GM19452 (cell line): ENCODE results near the gene SLC2A8.

Experiments used
- ATAC-seq: cut with Tn5 transposase; IDR thresholded peaks from one replicate; pipeline ENCODE4 v1.9.1; 2021; ENCODE audit not compliant: unreplicated experiment

The SLC2A8 gene, protein sequence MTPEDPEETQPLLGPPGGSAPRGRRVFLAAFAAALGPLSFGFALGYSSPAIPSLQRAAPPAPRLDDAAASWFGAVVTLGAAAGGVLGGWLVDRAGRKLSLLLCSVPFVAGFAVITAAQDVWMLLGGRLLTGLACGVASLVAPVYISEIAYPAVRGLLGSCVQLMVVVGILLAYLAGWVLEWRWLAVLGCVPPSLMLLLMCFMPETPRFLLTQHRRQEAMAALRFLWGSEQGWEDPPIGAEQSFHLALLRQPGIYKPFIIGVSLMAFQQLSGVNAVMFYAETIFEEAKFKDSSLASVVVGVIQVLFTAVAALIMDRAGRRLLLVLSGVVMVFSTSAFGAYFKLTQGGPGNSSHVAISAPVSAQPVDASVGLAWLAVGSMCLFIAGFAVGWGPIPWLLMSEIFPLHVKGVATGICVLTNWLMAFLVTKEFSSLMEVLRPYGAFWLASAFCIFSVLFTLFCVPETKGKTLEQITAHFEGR

GRCh38 chr9:127396808-127397645 lies at the start of gene SLC2A8:
Gene SLC2A8, plus strand, starts transcription at chr9:127397169. Its CDS starts 62 bp downstream, at chr9:127397231.
- peak; percentile 95 for ATAC-seq

GRCh38 chr9:127347831-127348776 lies 48.9 kb upstream of the SLC2A8 start:
- no peak for ATAC-seq

- ATAC-seq: no peak
Measured at GRCh38 chr9:127349483-127350113, 47.4 kb upstream of the SLC2A8 start.

- no peak for ATAC-seq
Measured at GRCh38 chr9:127351182-127352166, 45.5 kb upstream of the SLC2A8 start.

DNA sequence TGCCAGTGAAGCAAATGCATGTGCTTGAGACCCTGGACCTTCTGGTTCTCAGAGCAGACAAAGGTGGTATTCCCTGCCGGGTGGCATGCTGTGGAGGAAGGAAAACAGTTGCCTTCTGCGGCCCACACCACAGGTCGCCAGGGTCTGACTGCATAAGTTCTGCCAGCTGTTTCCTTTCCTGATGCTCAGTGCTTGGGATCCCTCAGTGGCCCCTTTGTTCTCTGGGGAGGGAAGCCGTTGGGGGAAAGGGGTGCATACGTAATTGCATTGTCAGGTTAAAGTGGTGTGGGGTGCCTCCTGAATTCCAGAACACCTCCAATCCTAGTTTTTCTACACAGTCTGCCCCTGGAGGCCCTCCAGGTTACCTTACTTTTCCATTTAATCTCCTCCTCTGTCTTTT lies 43.1 kb upstream of the SLC2A8 start:
- ATAC-seq: no peak

GRCh38 chr9:127356906-127357305 lies 40.1 kb upstream of the SLC2A8 start:
- no peak for ATAC-seq

DNA sequence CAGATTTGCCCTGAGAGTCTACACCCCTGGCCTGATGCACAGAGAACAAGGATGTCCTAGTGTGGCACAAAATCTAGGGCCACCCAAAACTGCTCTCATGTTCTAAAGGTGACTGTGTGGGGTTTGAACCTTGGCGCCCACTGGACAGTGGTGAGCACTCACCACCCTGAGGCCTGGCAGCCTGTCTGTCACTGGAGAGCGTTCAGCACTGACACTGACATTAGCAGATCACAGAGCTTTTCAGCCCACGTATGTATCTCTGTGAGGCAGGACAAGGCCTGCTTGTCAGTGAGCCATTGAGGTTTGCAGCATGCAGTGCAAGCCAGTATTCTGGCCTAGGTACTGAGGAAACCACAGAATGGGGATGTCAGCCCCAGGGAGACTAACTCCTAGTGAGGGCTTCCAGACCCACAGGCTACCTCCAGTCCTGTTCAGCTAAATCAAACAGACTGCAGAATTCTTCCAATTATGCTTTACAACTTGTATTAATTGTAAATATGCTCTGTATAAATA lies 38.9 kb upstream of the SLC2A8 start:
- no peak for ATAC-seq

- no peak for ATAC-seq
Measured at GRCh38 chr9:127358770-127359169, 38.2 kb upstream of the SLC2A8 start.

DNA sequence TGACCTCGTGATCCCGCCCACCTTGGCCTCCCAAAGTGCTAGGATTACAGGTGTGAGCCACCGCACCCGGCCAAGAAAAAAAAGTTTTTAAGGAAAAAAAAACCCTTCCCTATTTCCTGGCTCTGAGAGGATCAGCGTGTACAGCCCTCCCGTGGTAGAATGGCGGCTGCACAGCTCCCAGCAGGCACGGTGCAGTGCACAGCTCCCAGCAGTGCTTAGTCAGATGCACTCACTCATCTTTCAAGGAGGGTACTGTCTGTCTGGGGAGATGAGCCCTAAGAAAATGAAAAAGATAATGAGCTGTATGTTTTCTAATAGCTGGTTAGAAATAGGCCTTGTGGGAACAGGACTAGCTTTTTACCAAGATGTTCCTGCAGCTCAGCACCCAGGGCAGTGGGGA lies 36.7 kb upstream of the SLC2A8 start:
- no peak for ATAC-seq

DNA sequence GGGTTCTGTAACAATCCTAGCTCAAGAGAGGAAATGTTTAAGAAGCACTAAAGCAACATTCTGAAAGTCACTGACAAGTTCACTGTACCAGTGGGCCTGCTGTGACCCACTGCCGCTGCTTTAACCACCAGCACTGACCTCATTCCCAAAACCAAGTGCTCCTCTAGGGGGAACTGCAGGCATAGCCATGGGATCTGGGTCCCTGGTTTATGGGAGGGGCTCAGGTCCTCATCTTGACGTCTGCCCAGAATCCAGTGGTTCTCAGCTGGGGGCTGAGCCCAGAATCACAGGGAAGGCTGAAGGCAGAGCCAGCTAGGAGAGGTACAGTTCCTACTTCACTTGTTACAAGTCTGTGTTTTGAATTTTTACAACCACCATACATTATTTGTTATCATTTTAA lies 36.1 kb upstream of the SLC2A8 start:
- ATAC-seq: no peak

DNA sequence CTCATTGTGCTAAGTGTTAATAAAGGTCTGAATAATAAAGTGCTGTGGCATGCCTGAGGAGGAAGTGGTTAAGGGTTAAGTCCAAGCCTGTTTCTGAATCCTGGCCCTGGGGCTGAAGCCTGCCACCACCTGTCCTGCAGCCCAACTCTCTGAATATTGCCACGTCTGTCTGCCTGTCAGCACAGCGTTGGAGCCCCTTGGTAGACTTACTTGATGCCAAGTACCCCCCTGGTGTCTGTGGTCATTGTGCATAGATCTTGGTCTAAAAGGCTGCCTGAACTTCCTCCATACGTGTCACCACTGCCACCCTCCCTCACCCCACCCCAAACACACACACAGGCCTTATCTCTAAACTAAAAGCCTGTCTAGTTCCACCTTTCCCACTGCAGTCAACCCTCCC lies 35.4 kb upstream of the SLC2A8 start:
- ATAC-seq: no peak

- no peak for ATAC-seq
Measured at GRCh38 chr9:127362829-127363228, 34.1 kb upstream of the SLC2A8 start.

DNA sequence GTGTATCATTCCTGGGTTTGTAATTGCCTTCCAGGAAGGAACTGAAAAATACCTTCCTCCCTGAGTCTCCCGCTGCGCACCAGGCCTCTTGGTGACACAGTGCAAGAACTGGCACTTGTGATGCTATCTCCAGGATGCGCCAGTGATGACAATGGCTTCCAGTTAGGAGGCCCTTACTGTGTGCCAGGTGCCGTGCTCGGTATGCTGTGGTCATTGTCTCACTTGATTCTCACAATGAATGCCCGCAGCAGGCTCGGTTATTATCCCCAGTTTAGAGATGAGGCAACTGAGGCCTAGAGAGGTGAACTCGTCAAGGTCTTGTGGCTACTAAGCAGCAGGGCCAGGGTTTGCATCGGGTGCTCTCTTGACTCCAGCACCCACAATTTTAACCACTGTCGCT lies 31.5 kb upstream of the SLC2A8 start:
- no peak for ATAC-seq

- ATAC-seq: no peak
Measured at GRCh38 chr9:127366594-127366993, 30.4 kb upstream of the SLC2A8 start.

DNA sequence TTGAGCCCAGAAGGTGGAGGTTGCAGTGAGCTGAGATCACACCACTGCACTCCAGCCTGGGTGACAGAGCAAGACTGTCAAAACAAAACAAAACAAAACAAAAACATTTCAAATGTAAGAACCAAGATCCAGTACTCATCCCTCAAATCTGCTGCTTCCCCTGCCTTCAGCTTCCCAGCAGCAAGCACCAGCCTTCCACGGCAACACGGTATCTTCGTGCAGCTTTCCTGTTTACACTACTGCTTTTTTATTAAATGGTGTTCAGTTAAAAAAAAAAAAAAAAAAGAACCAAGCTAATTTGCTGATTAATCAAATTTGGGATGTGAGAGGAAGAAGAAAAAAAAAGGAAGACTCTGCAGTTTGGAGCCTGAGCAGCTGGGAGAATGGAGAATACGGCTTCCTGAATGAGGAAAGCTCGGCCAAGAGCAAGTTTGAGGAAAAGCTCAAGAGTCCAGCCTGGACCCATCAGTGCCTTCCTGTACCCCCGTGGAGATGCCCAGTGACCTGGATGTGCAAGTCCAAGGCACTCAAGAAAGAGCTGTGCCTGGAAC lies 28.0 kb upstream of the SLC2A8 start:
- no peak for ATAC-seq

DNA sequence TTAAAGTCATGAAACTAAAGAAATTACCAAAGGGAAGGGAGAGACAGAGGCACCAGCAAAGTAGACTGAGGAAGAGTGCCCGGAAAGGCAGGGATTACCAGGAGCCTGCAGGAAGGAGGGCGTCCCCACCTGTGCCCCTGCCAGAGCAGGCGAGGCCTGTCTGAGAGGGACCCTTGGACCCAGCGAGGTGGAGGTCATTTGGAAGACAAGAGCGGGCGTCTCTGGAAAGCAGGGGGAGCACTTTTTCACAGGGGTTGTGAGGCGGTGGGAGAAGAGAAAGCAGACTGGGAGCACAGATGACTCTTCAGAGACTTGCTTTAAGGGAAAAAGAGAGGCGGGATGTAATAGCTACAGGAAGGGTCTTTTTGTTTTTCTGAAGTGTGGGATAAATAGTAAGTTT lies 27.5 kb upstream of the SLC2A8 start:
- ATAC-seq: no peak

GRCh38 chr9:127370147-127370579 lies 26.8 kb upstream of the SLC2A8 start:
- no peak for ATAC-seq
